Suprapubic skin (tissue), 4 donors: ENCODE data around the gene DUSP12.

Experiments used
- EP300 ChIP-seq: sonication (generic); formaldehyde crosslinking; IDR thresholded peaks from one replicate; pipeline ENCODE4 v1.6.1; 2017; ENCODE audit warnings: antibody characterized with exemption
- POLR2AphosphoS5 ChIP-seq, 3 donors: sonication (generic); formaldehyde crosslinking; IDR thresholded peaks; one replicate each; pipeline ENCODE4 v1.6.1; 2017; ENCODE audit warnings: antibody characterized with exemption in 3 of 3
- TF ChIP-seq, protein P1 (sequence below), 2 donors: fragments of 200-600 bp in 1 of 2; fragments of 450-650 bp in 1 of 2; sonication (generic) in 1 of 2; IDR thresholded peaks; one replicate each; pipeline ENCODE4 v1.5.1; 2016 to 2019; ENCODE audit warnings: antibody characterized with exemption in 2 of 2, mild to moderate bottlenecking in 1 of 2, moderate library complexity in 1 of 2

DNA sequence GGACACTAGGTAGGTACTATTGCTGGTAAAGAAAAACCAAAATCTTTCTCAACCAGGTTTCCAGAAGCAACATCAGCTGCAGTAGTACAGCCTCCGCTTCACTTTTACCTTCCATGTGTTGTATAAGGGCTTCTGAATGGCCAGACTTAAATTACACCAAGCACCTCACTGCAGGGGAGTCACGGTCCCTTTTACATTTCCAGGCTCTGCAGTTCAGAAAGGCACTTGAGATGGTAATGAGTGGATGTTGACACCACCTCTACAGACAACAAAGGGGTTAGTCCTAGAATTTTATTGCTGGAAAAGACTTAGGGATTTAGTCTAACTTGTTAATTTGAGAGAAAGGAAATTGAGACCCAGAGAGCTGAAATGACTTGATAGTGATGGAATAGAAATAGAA lies 12.0 kb upstream of the DUSP12 start:
- TF ChIP-seq POLR2AphosphoS5 (IDR thresholded peaks at IDR 0.05): no peak
- TF ChIP-seq, protein P1, sequence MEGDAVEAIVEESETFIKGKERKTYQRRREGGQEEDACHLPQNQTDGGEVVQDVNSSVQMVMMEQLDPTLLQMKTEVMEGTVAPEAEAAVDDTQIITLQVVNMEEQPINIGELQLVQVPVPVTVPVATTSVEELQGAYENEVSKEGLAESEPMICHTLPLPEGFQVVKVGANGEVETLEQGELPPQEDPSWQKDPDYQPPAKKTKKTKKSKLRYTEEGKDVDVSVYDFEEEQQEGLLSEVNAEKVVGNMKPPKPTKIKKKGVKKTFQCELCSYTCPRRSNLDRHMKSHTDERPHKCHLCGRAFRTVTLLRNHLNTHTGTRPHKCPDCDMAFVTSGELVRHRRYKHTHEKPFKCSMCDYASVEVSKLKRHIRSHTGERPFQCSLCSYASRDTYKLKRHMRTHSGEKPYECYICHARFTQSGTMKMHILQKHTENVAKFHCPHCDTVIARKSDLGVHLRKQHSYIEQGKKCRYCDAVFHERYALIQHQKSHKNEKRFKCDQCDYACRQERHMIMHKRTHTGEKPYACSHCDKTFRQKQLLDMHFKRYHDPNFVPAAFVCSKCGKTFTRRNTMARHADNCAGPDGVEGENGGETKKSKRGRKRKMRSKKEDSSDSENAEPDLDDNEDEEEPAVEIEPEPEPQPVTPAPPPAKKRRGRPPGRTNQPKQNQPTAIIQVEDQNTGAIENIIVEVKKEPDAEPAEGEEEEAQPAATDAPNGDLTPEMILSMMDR (IDR thresholded peaks at IDR 0.05): no peak
- no peak for TF ChIP-seq EP300
